Measurements from ENCODE around the gene SHD.
"Not testable (repeated sequence)": the region's sequence is repeated elsewhere in the genome, so short reads cannot be mapped to it uniquely, and the experiment has no call there.

The SHD gene

GRCh38 chr19:4278419-4279266, at the start of gene SHD:
Gene SHD, plus strand, starts transcription at chr19:4279266. Its CDS starts 798 bp downstream, at chr19:4280064.
- Mint-ChIP-seq H3K27me3 (peaks cover 40% of the 10 kb centered on the region), H3K4me1 (peaks cover 7% of the 10 kb centered on the region), H3K4me3 (peak within 1 kb of the TSS; percentile 80 to 83), H3K9me3 (no peaks in the 10 kb centered on the region), H3K27ac (no peak within 1 kb of the TSS)
- ATAC-seq (no peak), DNase-seq (no peak)

GRCh38 chr19:4230237-4230636, 48.8 kb upstream of the SHD start:
- Mint-ChIP-seq H3K27me3 (peaks cover 20% of the 10 kb centered on the region), H3K4me1 (peaks cover 20% of the 10 kb centered on the region)
- ATAC-seq, H3K27ac Mint-ChIP-seq, DNase-seq, H3K9me3 Mint-ChIP-seq, H3K4me3 Mint-ChIP-seq: not testable (repeated sequence)

GRCh38 chr19:4231521-4231920, 47.5 kb upstream of the SHD start:
- peaks cover 13% of the 10 kb centered on the region for H3K4me1 Mint-ChIP-seq
- not testable (repeated sequence) for DNase-seq, H3K4me3 Mint-ChIP-seq, H3K27ac Mint-ChIP-seq, H3K9me3 Mint-ChIP-seq, ATAC-seq
- peaks cover 20% of the 10 kb centered on the region for H3K27me3 Mint-ChIP-seq

- H3K4me3 Mint-ChIP-seq, H3K9me3 Mint-ChIP-seq, H3K27ac Mint-ChIP-seq, ATAC-seq, DNase-seq: not testable (repeated sequence)
- Mint-ChIP-seq H3K4me1 (peaks cover 11% of the 10 kb centered on the region), H3K27me3 (peaks cover 20% of the 10 kb centered on the region)
Observed at GRCh38 chr19:4232139-4232538, 46.9 kb upstream of the SHD start.

GRCh38 chr19:4232614-4233281, 46.3 kb upstream of the SHD start:
- Mint-ChIP-seq H3K4me3 (peak overlapping the region in 1 of 2 donors; percentile 25), H3K9me3 (no peaks in the 10 kb centered on the region), H3K27ac (no peak overlapping the region), H3K27me3 (peaks cover 20% of the 10 kb centered on the region), H3K4me1 (peaks cover 11% of the 10 kb centered on the region)
- DNase-seq (peak in 1 of 2 donors; percentile 27), ATAC-seq (no peak)

GRCh38 chr19:4233282-4233853, 45.7 kb upstream of the SHD start:
- H3K4me3 Mint-ChIP-seq = peak overlapping the region; percentile 2 to 67
- ATAC-seq (peak; percentile 39), DNase-seq (peak; percentile 80 to 84)
- H3K9me3 Mint-ChIP-seq = no peaks in the 10 kb centered on the region
- peak overlapping the region in 1 of 2 donors; percentile 50 for H3K27ac Mint-ChIP-seq
- H3K27me3 Mint-ChIP-seq = peaks cover 20% of the 10 kb centered on the region
- H3K4me1 Mint-ChIP-seq = peaks cover 11% of the 10 kb centered on the region

- Mint-ChIP-seq H3K27ac (no peak overlapping the region), H3K4me3 (no peak overlapping the region), H3K9me3 (no peaks in the 10 kb centered on the region), H3K4me1 (peaks cover 11% of the 10 kb centered on the region), H3K27me3 (peaks cover 20% of the 10 kb centered on the region)
- ATAC-seq (no peak), DNase-seq (no peak)
Observed at GRCh38 chr19:4234142-4234861, 44.8 kb upstream of the SHD start.

GRCh38 chr19:4234862-4235201, 44.2 kb upstream of the SHD start:
- Mint-ChIP-seq H3K4me3 (no peak overlapping the region), H3K27ac (no peak overlapping the region), H3K4me1 (peaks cover 11% of the 10 kb centered on the region), H3K27me3 (peaks cover 20% of the 10 kb centered on the region), H3K9me3 (no peaks in the 10 kb centered on the region)
- ATAC-seq (no peak), DNase-seq (no peak)

- not testable (repeated sequence) for H3K4me3 Mint-ChIP-seq, H3K27ac Mint-ChIP-seq, DNase-seq, H3K9me3 Mint-ChIP-seq, ATAC-seq
- peaks cover 11% of the 10 kb centered on the region for H3K4me1 Mint-ChIP-seq
- H3K27me3 Mint-ChIP-seq = peaks cover 20% of the 10 kb centered on the region
Observed at GRCh38 chr19:4237510-4237909, 41.6 kb upstream of the SHD start.

GRCh38 chr19:4238831-4239230, 40.2 kb upstream of the SHD start:
- H3K4me1 Mint-ChIP-seq = no peaks in the 10 kb centered on the region
- ATAC-seq = no peak
- DNase-seq = no peak
- H3K27ac Mint-ChIP-seq = no peak overlapping the region
- peaks cover 0 to 7% of the 10 kb centered on the region in 2 donors for H3K9me3 Mint-ChIP-seq
- no peak overlapping the region for H3K4me3 Mint-ChIP-seq
- peaks cover 11% of the 10 kb centered on the region for H3K27me3 Mint-ChIP-seq

- Mint-ChIP-seq H3K27me3 (no peaks in the 10 kb centered on the region), H3K4me3 (no peak overlapping the region), H3K27ac (no peak overlapping the region), H3K4me1 (peaks cover 5% of the 10 kb centered on the region), H3K9me3 (peaks cover 0 to 7% of the 10 kb centered on the region in 2 donors)
- DNase-seq (no peak), ATAC-seq (no peak)
Observed at GRCh38 chr19:4241824-4242430, 37.1 kb upstream of the SHD start.

GRCh38 chr19:4245938-4246337, 33.1 kb upstream of the SHD start:
- not testable (repeated sequence) for ATAC-seq

GRCh38 chr19:4246767-4247593, 32.1 kb upstream of the SHD start, which contains the start of gene YJU2:
Gene YJU2, plus strand, starts transcription at chr19:4247080. Its CDS starts 67 bp downstream, at chr19:4247147.
- H3K4me3 Mint-ChIP-seq = peak within 1 kb of the TSS; percentile 88 to 90
- H3K27me3 Mint-ChIP-seq = no peaks in the 10 kb centered on the region
- peak; percentile 97 for ATAC-seq
- H3K27ac Mint-ChIP-seq = peak within 1 kb of the TSS; percentile 99
- peaks cover 0 to 2% of the 10 kb centered on the region in 2 donors for H3K9me3 Mint-ChIP-seq
- H3K4me1 Mint-ChIP-seq = peaks cover 21% of the 10 kb centered on the region
- DNase-seq = peak; percentile 98

More at GRCh38 chr19:4245938-4246337, 33.1 kb upstream of the SHD start:
- Mint-ChIP-seq H3K4me1 (peaks cover 21% of the 10 kb centered on the region), H3K27ac (peak overlapping the region in 1 of 2 donors; percentile 99), H3K4me3 (peak overlapping the region; percentile 88 to 90)
- not testable (repeated sequence) for DNase-seq, H3K9me3 Mint-ChIP-seq, H3K27me3 Mint-ChIP-seq

GRCh38 chr19:4256563-4256962, 22.5 kb upstream of the SHD start:
- DNase-seq (no peak), ATAC-seq (no peak)
- Mint-ChIP-seq H3K4me3 (no peak overlapping the region), H3K4me1 (no peaks in the 10 kb centered on the region), H3K27ac (no peak overlapping the region), H3K27me3 (no peaks in the 10 kb centered on the region), H3K9me3 (peaks cover 6 to 9% of the 10 kb centered on the region in 2 donors)
